ENCODE data around the gene CLCN1. TPM values are rescaled to one million over a fixed set of nuclear protein-coding genes. Genes with fewer than 3 reads are reported as not detected.

Gene CLCN1
- total RNA-seq, 1 donor from 2014 or later, result not detected

Small RNAs within 50 kb of the gene (microRNA-seq; reads per million reads assigned to microRNA genes)
- 0.63 reads per million for gene MIR6892 (ENCODE audit: unreplicated experiment)

Other genes starting within 250 kb of the CLCN1 start
- not detected for gene PIP, start 184.0 kb upstream of the CLCN1 start, total RNA-seq (ENCODE audit: unreplicated experiment)
- not detected for gene TAS2R39, start 132.7 kb upstream of the CLCN1 start, total RNA-seq (ENCODE audit: unreplicated experiment)
- gene TAS2R40, start 94.1 kb upstream of the CLCN1 start, total RNA-seq (ENCODE audit: unreplicated experiment), result not detected
- gene GSTK1, start 52.7 kb upstream of the CLCN1 start, total RNA-seq (ENCODE audit: unreplicated experiment), result 80.0 TPM
- gene TMEM139, start 31.2 kb upstream of the CLCN1 start, total RNA-seq (ENCODE audit: unreplicated experiment), result 0.23 TPM
- gene CASP2, start 27.8 kb upstream of the CLCN1 start, total RNA-seq (ENCODE audit: unreplicated experiment), result 55.3 TPM
- gene FAM131B, start 46.6 kb downstream of the CLCN1 start, total RNA-seq (ENCODE audit: unreplicated experiment), result 1.0 TPM
- gene ZYX, start 65.2 kb downstream of the CLCN1 start, total RNA-seq (ENCODE audit: unreplicated experiment), result 237 TPM
- 7.1 TPM for gene EPHA1, start 92.7 kb downstream of the CLCN1 start, total RNA-seq (ENCODE audit: unreplicated experiment)
- gene TAS2R60, start 127.3 kb downstream of the CLCN1 start, total RNA-seq (ENCODE audit: unreplicated experiment), result not detected
- gene TAS2R41, start 161.8 kb downstream of the CLCN1 start, total RNA-seq (ENCODE audit: unreplicated experiment), result not detected